GM21737 (cell line): ENCODE measurements around the gene TALDO1.

Experiments used
- ATAC-seq: cut with Tn5 transposase; IDR thresholded peaks from one replicate; pipeline ENCODE4 v1.9.1; 2021; ENCODE audit warnings: mild to moderate bottlenecking, moderate library complexity; ENCODE audit not compliant: unreplicated experiment

The TALDO1 gene

DNA sequence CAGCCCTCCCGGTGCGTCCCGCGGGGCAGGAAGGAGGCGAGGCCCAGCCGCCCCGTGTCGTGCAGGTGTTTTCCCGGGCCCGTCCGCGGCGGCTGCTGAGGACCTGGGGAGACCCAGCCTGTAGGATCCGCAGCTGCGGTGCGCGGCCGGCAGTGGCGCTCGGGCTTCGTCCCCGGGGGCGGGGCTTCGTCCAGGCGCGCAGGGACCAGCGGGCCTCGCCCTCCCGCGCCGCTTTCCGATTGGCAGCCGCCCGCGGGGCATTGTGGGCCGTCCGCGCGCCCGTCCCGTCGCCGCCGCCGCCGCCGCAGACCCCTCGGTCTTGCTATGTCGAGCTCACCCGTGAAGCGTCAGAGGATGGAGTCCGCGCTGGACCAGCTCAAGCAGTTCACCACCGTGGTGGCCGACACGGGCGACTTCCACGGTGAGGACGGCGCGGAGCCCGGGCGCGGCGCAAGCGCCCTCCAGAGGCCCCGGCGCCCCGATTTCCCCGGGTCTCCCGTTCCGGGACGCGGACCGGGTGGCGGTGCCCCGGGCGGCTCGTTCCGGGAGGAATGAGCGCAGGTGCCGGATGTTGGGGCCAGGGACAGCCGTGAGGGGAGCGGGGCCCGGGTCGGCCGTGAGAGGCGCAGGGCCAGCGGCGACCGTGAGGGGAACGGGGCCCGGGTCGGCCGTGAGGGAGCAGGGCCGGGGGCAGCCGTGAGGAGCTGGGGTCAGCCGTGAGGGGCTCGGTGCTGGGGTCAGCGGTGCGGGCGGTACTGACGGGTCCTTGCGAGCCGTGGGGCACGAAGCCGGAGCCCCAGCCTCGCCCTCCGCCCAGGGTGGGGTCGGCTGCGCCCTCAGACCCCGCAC is at the start of gene TALDO1:
TALDO1 (plus strand) TSS at position 307 of the 849 bp plus-strand sequence; CDS start at position 325, 18 bp downstream.
- ATAC-seq: peak; percentile 89

DNA sequence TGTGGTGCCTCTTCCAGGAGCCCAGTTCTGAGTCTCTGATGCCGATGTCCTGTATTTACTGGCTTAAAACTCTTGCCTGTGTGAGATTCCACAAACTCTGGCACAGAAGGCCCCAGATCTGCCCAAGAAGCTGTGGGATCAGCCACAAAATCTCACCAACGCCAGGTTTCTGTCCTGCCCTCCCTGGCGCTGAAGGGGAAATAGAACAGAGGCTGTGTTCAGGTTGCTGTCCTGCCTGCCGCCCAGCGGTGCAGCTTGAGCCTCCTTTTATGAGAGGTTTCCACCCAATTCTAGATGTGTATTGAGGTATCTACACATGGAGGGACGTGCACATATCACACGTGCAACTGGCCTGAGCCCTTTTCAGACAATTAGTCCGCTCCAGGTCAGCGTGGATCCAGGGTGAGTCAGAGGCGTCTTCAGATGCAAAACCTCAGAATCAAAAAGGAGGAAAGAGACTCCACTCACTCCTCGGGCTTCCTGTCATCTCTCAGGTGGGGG is 49.4 kb upstream of the TALDO1 start:
- ATAC-seq: no peak

DNA sequence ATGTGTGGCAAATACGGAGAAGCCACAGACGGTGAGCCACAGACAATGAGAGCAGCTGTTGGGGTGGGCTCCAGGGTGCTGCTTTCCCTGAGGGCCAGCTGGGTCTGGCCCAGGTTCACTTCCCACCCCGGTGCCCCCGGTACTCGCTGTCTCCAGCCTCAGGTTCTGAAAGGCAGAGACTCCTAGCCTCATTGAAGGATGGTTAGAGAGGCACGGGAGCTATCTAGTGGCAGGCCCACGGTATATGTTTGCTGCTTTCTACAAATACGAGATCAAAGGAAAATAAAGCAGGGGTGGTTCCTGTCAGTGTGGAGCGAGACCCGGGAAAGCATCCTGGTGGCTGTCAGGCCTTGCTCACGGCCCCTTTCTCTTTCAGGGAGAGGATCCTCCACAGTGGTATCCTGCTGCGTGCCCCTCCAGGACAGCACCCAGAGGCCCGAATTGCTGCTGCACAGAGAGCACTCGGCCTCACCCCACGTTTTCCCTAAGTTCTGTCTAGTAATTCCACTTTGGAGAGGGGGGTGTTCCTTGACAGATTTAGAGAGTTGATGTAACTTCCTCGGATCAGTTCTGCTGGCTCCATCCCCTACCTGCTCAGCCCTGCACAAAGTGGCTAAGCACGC is 48.7 kb upstream of the TALDO1 start:
- no peak for ATAC-seq

DNA sequence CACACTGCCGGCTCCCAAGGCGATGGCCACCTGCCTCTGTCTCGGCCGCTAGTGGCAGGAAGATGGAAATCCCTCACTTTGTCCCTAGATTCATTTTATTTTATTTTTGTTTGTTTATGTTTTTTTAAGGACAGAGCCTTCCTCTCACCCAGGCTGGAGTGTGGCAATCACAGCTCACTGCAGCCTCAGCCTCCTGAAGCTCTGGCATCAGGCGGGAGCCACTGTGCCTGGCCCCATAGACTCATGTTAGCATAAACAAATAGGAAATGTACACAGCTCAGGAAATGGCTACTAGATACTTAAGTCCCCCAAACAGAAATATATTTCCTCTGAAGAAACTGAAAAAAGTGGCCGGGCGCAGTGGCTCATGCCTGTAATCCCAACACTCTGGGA is 48.2 kb upstream of the TALDO1 start:
- ATAC-seq: no peak

DNA sequence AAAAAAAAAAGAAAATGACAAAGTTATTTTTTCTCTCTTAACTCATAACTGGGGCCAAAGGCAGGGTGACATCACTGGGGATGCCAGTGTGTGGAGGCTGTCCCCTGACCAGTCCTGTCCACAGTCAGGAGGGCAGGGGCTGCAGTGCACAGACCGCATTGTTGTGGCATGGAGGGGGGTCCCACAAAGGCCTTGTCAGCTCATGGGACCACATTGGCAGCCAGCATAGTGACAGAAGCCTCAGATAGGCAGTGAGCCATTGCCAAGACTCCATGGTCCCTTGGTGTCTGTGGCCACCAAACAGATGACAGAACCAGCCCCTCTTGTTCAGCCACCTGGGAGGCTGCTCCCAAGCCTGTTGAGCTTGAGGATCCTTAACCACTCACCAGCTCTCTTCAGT is 47.5 kb upstream of the TALDO1 start:
- ATAC-seq: no peak

DNA sequence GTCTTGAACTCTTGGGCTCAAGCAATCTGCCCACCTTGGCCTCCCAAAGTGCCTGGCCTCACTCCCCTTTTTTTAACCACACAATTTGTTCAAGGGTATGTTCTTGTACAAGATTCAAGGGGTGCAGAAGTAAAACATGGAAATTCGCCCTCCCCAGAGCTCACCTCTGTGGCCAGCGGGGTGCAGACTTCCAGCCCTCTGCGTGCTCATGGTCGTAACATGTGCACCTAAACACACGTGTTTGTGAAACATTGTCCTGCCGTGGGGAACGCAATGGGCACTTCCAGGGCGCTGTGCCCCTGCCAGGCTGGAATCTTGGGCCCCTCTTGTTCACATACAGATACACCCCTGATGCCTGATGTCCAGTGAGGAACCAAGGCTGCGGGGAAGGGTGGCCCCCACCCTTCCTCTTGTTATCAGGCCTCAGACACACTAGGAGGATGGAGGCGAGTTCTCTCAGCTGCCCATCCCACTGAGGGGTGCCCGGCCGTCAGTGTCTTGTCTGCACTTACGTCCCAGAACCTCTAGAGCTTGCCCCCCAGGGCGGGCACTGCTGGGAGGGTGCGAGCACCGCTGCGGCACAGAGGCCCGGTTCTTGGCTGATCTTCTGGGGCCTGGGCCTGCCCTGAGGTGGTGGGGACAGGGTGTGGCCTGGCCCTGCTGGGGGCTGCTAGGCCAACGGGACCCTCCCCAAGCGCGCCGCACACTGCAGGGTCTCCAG is 45.4 kb upstream of the TALDO1 start:
- ATAC-seq: no peak

DNA sequence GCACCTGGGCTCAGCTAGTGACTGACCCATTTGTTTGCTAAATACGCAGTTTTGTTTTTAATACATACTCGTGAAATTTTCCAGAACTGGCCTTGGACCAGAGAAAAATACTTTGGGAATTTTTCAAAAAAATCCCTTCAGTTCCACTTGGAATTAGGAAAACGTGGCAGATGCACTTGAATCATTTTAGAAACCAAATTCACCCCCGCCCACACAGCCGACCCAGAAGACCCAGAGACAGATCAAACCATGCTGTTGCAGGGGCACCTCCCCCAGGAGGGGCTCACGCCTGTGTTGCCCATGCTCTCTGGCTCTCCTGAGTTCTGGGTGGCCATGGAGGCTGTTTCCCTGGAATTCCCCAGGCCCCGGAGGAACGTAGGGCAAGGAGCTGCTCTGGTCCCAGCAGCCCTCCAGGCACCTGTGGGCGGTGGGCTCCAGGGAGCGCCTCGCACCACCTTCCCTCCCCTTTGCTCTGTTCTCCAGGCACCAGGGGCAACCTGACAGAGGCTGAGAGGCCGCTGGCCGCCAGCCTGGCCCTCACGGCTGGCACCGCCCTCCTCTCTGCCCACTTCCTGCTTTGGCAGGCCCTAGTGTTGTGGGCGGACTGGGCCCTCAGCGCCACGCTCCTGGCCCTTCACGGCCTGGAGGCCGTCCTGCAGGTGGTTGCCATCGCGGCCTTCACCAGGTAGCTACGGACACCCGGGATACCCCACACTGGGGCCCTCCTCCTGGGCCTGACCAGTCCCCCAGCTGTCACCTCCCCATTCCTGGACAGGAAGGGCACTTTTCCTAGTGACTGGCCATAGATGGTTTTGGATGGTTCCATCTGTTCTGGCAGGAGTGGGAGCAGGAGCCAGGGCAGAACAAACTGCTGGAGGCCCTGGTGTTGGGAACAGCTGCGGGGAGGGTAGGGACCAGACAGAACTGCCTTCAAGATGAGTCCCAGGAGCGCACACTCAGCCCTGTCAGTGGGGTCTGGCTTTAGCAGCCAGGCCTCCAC is 44.5 kb upstream of the TALDO1 start:
- ATAC-seq: no peak

DNA sequence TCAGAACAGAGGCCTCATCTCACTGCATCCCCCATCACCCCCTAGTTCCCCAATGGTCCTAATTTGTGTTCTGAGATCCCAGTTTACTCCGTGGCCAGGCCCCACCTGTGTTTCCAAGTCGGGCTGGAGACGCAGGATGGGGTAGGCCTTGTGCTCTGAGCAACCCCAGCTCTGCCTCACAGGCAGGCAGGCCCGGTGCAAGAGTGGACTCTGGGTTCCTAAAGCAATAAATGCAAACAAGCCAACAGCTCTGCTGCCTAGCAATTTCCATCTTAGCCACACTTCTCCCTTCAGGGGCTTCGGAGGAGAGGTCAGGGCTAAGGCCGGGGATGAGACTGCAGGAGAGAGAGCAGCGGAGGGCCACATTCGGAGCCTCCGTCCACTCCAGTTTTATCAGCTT is 43.8 kb upstream of the TALDO1 start:
- no peak for ATAC-seq

DNA sequence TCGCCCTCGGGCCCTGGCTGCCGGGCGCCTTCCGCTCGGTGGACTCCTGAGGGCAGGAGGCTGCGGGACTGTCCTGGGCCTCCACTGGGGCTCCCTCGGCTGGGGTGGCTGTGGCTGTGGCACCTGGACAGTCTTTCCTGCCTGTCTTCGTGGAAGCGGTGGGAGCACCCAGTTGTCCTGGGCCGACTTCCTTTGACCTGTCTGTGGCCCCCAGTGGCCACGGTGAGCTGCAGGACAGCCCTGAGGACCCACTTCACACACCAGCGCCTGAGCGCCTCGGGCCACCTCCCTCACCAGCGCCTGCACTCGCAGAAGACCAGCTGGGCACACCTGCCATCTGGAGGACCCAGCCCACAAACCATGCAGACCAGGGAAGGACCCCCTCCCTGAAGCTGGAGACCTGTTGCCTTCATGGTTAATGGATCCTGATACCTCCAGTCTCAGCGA is 43.0 kb upstream of the TALDO1 start:
- ATAC-seq: no peak

DNA sequence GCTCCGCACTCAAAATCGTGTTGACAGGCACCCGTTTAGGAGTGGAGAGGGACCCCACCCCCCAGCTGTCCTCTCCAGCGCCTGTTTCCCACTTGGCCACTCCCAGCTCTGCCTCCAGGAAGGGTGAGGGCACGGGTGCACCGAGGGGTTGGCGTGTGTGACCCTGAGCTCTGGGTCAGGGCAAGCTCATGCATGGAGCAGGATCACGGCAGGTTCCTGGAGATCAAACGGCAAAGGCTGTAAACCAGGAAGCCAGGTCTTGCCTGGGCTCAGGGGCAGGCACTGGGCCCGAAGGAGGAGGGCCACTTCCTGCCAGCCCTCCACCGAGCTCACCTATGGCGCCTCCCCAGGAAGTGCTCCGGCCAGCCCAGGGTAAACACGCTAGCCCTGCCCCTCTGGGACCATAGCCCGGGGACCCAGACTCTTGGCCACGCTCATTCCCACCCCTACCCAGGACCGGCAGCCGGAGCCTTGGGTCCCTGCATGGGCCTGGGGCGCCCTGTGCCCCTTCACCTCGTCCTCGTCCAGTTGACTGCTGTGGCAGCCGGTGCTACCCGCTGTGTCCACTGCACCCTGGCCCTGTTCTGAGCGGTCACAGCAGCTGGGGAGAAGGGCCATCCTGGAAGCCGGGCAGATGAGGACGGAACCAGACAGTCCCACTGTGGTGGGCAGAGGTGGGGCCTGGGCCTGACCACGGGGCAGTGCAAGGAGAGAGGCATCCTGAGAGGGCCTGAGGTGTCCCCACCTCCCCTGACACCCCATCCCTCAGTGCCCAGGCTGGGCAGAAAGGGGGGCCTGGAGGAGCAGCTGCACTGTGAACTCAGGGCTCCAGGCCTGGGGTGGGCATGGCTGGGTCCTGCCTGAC is 42.3 kb upstream of the TALDO1 start:
- ATAC-seq: no peak

DNA sequence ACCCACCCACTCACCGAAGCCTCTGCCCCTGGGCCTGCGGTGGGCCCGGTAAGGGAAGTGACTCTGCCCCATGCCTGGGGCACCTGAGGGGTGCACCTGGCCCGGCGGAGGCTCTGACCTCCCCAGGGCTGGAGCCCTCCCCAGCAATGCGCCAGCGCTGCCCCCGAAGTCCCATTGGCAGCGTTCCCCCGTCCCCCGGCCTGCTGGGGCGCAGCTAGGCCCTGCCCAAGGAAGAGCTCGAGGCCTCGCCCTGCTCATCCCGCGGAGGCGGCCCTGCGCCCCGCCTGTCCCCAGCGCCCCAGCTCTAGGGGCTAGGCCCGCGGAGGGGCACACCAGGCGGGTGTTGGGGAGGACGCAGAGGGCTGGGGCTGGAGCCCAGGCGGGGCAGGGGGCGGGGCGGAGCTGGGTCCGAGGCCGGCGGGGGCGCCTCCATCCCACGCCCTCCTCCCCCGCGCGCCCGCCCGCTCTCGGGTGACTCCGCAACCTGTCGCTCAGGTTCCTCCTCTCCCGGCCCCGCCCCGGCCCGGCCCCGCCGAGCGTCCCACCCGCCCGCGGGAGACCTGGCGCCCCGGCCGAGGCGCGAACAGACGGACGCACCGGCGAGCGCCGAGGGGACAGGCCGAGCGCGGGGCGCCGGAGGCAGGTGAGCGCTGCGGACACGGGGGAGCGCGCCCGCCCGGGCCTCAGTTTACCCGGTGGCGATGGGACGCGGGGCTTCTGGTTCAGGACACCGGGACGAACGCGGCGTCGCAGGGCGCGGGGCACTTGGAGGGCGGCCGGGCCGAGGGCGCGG is 41.4 kb upstream of the TALDO1 start, which contains the start of gene EPS8L2:
EPS8L2 (plus strand) TSS at position 586 of the 793 bp plus-strand sequence. CDS start 3,177 bp downstream, outside the sequence.
- no peak for ATAC-seq

DNA sequence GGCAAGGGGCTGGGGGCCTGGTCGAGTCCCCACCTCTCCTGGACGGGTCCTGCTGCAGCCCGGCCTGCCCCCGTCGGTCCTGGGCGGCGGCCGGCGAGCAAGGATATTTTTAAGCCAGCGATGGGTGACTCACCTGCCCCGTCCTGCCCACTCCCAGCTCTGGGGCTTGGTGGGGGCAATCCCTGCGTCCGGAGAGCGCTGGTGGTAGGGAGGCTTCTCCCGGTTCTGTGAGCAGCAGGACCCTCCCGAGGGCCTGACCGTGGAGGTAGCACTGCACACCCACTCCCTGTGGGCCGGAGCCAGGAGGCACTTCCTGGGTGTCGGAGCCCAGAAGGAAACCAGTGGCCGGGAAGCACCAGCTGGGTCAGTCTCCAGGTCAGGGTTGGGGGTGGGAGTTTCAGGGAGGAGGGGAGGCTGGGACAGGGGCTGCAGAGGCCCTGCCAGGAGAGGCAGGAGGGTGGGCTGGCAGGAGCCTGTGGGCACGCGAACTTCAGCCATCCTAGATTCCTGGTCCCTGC is 40.8 kb upstream of the TALDO1 start:
- ATAC-seq: no peak

DNA sequence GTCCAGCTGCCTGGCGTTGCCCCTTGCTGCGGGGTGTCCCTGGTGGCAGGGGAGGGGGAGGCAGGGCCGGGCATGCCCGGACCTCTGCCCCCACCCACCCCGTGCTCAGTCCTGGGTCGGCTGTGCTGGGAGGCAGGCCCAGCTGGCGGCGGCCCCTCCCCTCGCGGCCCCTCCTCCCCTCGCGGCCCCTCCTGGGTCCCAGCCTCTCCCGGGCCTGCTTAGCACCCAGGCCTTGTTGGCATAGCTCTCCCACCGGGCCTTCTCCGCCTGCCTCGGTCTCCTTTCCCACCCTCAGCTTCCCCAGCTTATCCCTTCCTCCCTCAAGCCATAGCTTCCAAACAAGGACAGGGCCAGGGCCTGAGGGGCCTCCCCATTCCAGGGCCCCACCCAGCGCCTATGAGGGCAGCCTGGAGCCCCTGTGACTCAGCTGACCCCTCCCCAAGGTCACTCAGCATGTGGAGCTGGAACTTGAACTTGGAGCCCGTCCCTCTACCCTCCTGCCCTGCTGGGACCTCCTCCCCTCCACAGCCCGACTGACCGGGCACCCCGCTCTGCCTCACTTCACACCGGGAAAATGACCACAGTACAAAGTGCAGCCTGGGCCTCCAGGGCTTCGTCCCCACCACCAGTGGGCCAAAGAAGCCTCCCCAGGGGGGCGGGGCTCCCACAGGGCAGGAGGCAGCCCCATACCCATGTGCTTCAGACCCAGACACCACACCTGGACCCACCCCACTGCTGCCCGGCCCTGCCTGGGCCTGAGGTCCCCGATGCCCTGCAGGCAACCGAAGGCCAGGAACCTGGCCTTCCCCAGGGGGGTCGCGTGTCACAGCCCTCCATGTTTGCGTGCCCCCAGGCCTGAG is 40.1 kb upstream of the TALDO1 start:
- ATAC-seq: no peak

DNA sequence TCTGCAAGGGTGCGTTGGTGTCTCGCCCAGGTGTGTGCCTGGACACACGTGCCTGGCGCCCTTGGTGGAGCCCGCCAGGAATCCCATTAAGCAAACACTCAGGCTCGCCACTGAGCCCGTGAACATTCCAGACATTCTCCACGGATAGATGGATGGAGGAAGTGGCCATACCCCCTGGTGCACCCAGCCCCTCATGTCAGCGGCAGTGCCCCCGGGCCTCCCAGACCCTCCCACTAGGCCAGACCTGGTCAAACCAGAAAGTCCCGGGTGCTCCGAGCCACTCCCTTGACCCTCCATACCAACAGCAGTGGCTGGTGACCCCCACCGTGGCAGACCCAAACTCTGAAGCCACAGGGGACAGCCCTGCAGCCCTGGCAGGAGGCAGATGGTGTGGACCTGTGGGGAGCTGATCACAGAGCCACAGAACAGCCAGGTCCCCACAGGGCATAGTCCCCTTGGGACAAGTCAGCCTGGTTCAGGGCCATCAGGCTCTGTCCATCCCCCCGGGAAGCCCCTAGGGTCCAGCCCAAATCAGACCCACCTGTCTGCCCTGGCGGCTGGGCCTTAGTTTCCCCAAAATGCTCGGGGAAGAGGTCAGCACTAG is 39.3 kb upstream of the TALDO1 start:
- ATAC-seq: no peak

DNA sequence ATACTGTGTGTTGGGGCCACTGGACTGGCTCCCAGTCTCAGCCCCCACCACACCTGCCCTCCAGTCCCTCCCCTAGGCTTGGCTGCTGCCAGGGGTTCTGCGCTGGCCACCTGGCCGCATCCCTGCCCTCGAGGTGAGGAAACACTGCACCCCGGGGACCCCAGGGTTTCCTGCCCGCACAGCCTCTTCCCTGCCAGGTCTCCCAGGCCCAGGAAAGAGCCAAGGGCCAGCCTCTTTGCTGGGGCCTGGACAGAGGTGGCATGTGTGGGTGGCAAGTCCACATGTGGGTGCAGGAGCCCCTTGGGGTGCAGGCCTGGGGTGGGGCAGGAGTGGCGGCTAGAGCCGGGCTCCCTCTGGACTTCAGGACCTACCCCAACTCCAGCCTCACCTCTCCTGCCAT is 38.8 kb upstream of the TALDO1 start:
- no peak for ATAC-seq

DNA sequence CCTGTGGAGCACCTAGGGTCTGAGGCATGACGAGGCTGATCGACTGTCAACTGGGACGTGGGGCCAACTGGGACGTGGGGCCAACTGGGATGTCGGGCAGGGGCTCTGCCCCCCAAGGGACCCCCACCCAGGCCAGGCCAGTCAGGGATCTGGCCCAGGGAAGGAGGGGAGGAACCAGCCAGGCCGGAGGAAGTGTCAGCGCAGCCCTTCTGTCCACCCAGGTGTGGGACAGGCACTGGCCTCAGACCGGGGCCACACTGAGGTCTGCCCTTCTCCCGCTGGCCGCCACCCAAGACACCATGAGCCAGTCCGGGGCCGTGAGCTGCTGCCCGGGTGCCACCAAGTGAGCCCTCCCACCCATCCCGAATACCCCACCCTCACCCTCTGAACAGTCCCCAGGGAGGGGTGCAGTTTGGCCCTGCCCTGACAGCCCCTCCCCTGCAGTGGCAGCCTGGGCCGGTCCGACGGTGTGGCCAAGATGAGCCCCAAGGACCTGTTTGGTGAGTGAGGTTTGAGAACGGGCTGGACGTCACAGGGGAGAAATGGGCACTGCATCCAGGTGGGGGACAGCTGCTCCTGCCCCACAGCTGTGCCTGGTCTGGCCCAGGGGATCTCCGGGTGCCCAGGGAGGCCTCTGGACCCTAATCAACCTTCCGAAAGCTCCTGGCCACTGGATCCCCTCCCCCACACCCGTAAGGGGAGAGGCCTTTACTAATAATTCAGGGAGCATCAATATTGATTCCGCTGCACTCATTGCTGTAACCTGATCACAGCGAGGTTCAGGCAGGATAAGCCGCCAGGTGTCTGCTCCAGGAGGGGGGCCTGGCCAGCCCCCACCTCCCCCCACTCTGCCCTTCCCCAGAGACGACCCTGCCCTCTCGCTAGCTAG is 37.9 kb upstream of the TALDO1 start:
- no peak for ATAC-seq
